Neural progenitor cell (in vitro differentiated cells): Measurements from ENCODE around the gene SYNCRIP.

ENCODE experiments used
- EZH2 ChIP-seq: fragments of 200-600 bp; sonication (generic); IDR thresholded peaks from 2 replicates; pipeline ENCODE4 v1.6.1; 2017; ENCODE audit warnings: antibody characterized with exemption, mild to moderate bottlenecking, moderate library complexity
- TF ChIP-seq, protein P1 (sequence below): fragments of 200-600 bp; sonication (generic); IDR thresholded peaks from 2 replicates; pipeline ENCODE4 v1.5.1; 2017; ENCODE audit warnings: antibody characterized with exemption, mild to moderate bottlenecking

DNA sequence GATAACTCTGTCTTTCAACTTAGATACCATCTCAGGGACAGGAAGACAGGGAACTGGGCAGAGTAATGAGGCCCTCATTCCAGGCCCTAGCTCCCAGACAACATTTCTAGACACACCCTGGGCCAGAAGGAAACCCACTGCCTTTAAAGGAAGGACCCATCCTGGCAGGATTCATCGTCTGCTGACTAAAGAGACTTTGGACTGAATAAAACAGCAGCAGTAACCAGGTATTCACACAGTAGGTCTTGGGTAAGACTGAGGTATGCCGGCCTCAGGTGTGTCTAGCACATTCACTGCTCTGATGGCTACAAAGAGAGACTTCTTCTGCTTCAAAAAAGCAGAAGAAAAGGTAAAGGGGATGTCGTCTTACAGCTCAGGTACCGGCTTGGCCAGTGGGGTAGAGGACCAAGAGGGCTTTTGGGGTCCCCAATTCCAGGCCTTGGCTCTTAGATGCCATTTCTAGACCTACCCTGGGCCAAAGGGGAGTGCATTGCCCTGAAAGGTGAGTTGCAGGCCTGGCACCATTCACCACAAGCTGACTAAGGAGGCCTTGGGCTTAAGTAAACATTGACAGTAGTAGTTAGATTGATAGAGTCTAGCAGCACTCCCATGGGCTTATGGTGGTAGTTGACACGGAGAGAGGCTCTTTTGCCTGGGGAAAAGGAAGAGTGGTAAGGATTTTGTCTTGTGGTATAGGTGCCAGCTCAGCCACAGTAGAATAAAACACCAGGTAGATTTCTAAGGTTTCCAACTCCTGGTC, 62.4 kb downstream of the SYNCRIP start:
- TF ChIP-seq, protein P1, sequence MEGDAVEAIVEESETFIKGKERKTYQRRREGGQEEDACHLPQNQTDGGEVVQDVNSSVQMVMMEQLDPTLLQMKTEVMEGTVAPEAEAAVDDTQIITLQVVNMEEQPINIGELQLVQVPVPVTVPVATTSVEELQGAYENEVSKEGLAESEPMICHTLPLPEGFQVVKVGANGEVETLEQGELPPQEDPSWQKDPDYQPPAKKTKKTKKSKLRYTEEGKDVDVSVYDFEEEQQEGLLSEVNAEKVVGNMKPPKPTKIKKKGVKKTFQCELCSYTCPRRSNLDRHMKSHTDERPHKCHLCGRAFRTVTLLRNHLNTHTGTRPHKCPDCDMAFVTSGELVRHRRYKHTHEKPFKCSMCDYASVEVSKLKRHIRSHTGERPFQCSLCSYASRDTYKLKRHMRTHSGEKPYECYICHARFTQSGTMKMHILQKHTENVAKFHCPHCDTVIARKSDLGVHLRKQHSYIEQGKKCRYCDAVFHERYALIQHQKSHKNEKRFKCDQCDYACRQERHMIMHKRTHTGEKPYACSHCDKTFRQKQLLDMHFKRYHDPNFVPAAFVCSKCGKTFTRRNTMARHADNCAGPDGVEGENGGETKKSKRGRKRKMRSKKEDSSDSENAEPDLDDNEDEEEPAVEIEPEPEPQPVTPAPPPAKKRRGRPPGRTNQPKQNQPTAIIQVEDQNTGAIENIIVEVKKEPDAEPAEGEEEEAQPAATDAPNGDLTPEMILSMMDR, result no peak
- TF ChIP-seq EZH2, result no peak
